ENCODE results near the gene IGFN1.

Gene IGFN1

GRCh38 chr1:201208236-201208635 lies 17.6 kb downstream of the IGFN1 start:
- Histone ChIP-seq H3K36me3 (ENCODE audit: control insufficient read depth, insufficient read depth, low read length) (no peaks in the 10 kb centered on the region), H3K9me3 (ENCODE audit: control insufficient read depth, low read length) (no peaks in the 10 kb centered on the region), H3K27ac (ENCODE audit: low read depth, low read length, severe bottlenecking) (no peak overlapping the region), H3K4me1 (ENCODE audit: control insufficient read depth, insufficient read depth, low read length, poor library complexity, severe bottlenecking) (no peaks in the 10 kb centered on the region), H3K4me3 (ENCODE audit: extremely low read depth, insufficient read depth, low read length, poor library complexity, severe bottlenecking) (no peak overlapping the region)
- 100% methylated on average over 2 of the region's 2 CpGs; no CpG with 5 or more reads in 1 of the 2 experiments for WGBS, 2 experiments (ENCODE audit: insufficient coverage in 2 of 2)

GRCh38 chr1:201212056-201212455 lies 21.4 kb downstream of the IGFN1 start:
- Histone ChIP-seq H3K4me3 (ENCODE audit: extremely low read depth, insufficient read depth, low read length, poor library complexity, severe bottlenecking) (no peak overlapping the region), H3K4me1 (ENCODE audit: control insufficient read depth, insufficient read depth, low read length, poor library complexity, severe bottlenecking) (no peaks in the 10 kb centered on the region), H3K9me3 (ENCODE audit: control insufficient read depth, low read length) (no peaks in the 10 kb centered on the region), H3K36me3 (ENCODE audit: control insufficient read depth, insufficient read depth, low read length) (no peaks in the 10 kb centered on the region), H3K27ac (ENCODE audit: low read depth, low read length, severe bottlenecking) (no peak overlapping the region)
- WGBS, 2 experiments (ENCODE audit: insufficient coverage in 2 of 2): 88 to 89% methylated on average over 5 of the region's 5 CpGs

GRCh38 chr1:201212461-201213055 lies 21.9 kb downstream of the IGFN1 start:
- WGBS, 2 experiments (ENCODE audit: insufficient coverage in 2 of 2): 94 to 98% methylated on average over 8 of the region's 8 CpGs
- Histone ChIP-seq H3K36me3 (ENCODE audit: control insufficient read depth, insufficient read depth, low read length) (no peaks in the 10 kb centered on the region), H3K9me3 (ENCODE audit: control insufficient read depth, low read length) (no peaks in the 10 kb centered on the region), H3K4me1 (ENCODE audit: control insufficient read depth, insufficient read depth, low read length, poor library complexity, severe bottlenecking) (no peaks in the 10 kb centered on the region), H3K4me3 (ENCODE audit: extremely low read depth, insufficient read depth, low read length, poor library complexity, severe bottlenecking) (no peak overlapping the region), H3K27ac (ENCODE audit: low read depth, low read length, severe bottlenecking) (no peak overlapping the region)

GRCh38 chr1:201213106-201213770 lies 22.6 kb downstream of the IGFN1 start:
- H3K27ac ChIP-seq (ENCODE audit: low read depth, low read length, severe bottlenecking): no peak overlapping the region
- H3K4me3 ChIP-seq (ENCODE audit: extremely low read depth, insufficient read depth, low read length, poor library complexity, severe bottlenecking): no peak overlapping the region
- H3K9me3 ChIP-seq (ENCODE audit: control insufficient read depth, low read length): no peaks in the 10 kb centered on the region
- WGBS, 2 experiments (ENCODE audit: insufficient coverage in 2 of 2): 85 to 90% methylated on average over 3 to 6 of the region's 6 CpGs
- H3K4me1 ChIP-seq (ENCODE audit: control insufficient read depth, insufficient read depth, low read length, poor library complexity, severe bottlenecking): no peaks in the 10 kb centered on the region
- H3K36me3 ChIP-seq (ENCODE audit: control insufficient read depth, insufficient read depth, low read length): no peaks in the 10 kb centered on the region

GRCh38 chr1:201213926-201214325 lies 23.3 kb downstream of the IGFN1 start:
- Histone ChIP-seq H3K9me3 (ENCODE audit: control insufficient read depth, low read length) (no peaks in the 10 kb centered on the region), H3K4me1 (ENCODE audit: control insufficient read depth, insufficient read depth, low read length, poor library complexity, severe bottlenecking) (no peaks in the 10 kb centered on the region), H3K27ac (ENCODE audit: low read depth, low read length, severe bottlenecking) (no peak overlapping the region), H3K36me3 (ENCODE audit: control insufficient read depth, insufficient read depth, low read length) (no peaks in the 10 kb centered on the region), H3K4me3 (ENCODE audit: extremely low read depth, insufficient read depth, low read length, poor library complexity, severe bottlenecking) (no peak overlapping the region)
- 86 to 100% methylated on average over 4 to 6 of the region's 7 CpGs for WGBS, 2 experiments (ENCODE audit: insufficient coverage in 2 of 2)

- Histone ChIP-seq H3K9me3 (ENCODE audit: control insufficient read depth, low read length) (no peaks in the 10 kb centered on the region), H3K27ac (ENCODE audit: low read depth, low read length, severe bottlenecking) (no peak overlapping the region)
- 53 to 73% methylated on average over 3 to 4 of the region's 4 CpGs for WGBS, 2 experiments (ENCODE audit: insufficient coverage in 2 of 2)
Measured at GRCh38 chr1:201214461-201214860, 23.8 kb downstream of the IGFN1 start.

GRCh38 chr1:201214886-201215285 lies 24.3 kb downstream of the IGFN1 start:
- Histone ChIP-seq H3K4me1 (ENCODE audit: control insufficient read depth, insufficient read depth, low read length, poor library complexity, severe bottlenecking) (no peaks in the 10 kb centered on the region), H3K4me3 (ENCODE audit: extremely low read depth, insufficient read depth, low read length, poor library complexity, severe bottlenecking) (no peak overlapping the region), H3K27ac (ENCODE audit: low read depth, low read length, severe bottlenecking) (no peak overlapping the region), H3K9me3 (ENCODE audit: control insufficient read depth, low read length) (no peaks in the 10 kb centered on the region), H3K36me3 (ENCODE audit: control insufficient read depth, insufficient read depth, low read length) (no peaks in the 10 kb centered on the region)
- WGBS, 2 experiments (ENCODE audit: insufficient coverage in 2 of 2): 79 to 83% methylated on average over 5 of the region's 5 CpGs

More at GRCh38 chr1:201214461-201214860, 23.8 kb downstream of the IGFN1 start:
- no peaks in the 10 kb centered on the region for H3K36me3 ChIP-seq (ENCODE audit: control insufficient read depth, insufficient read depth, low read length)
- H3K4me3 ChIP-seq (ENCODE audit: extremely low read depth, insufficient read depth, low read length, poor library complexity, severe bottlenecking): no peak overlapping the region
- no peaks in the 10 kb centered on the region for H3K4me1 ChIP-seq (ENCODE audit: control insufficient read depth, insufficient read depth, low read length, poor library complexity, severe bottlenecking)

- H3K9me3 ChIP-seq (ENCODE audit: control insufficient read depth, low read length): no peaks in the 10 kb centered on the region
- H3K4me3 ChIP-seq (ENCODE audit: extremely low read depth, insufficient read depth, low read length, poor library complexity, severe bottlenecking): no peak overlapping the region
- no peaks in the 10 kb centered on the region for H3K4me1 ChIP-seq (ENCODE audit: control insufficient read depth, insufficient read depth, low read length, poor library complexity, severe bottlenecking)
- 72 to 89% methylated on average over 2 to 10 of the region's 12 CpGs for WGBS, 2 experiments (ENCODE audit: insufficient coverage in 2 of 2)
- H3K36me3 ChIP-seq (ENCODE audit: control insufficient read depth, insufficient read depth, low read length): no peaks in the 10 kb centered on the region
- H3K27ac ChIP-seq (ENCODE audit: low read depth, low read length, severe bottlenecking): no peak overlapping the region
Measured at GRCh38 chr1:201215531-201216357, 25.1 kb downstream of the IGFN1 start.

- no peak overlapping the region for H3K4me3 ChIP-seq (ENCODE audit: extremely low read depth, insufficient read depth, low read length, poor library complexity, severe bottlenecking)
- WGBS, 2 experiments (ENCODE audit: insufficient coverage in 2 of 2): 89 to 94% methylated on average over 18 to 19 of the region's 20 CpGs
- no peak overlapping the region for H3K27ac ChIP-seq (ENCODE audit: low read depth, low read length, severe bottlenecking)
- H3K9me3 ChIP-seq (ENCODE audit: control insufficient read depth, low read length): no peaks in the 10 kb centered on the region
- H3K4me1 ChIP-seq (ENCODE audit: control insufficient read depth, insufficient read depth, low read length, poor library complexity, severe bottlenecking): no peaks in the 10 kb centered on the region
- H3K36me3 ChIP-seq (ENCODE audit: control insufficient read depth, insufficient read depth, low read length): no peaks in the 10 kb centered on the region
Measured at GRCh38 chr1:201216395-201217085, 25.9 kb downstream of the IGFN1 start.

- Histone ChIP-seq H3K4me3 (ENCODE audit: extremely low read depth, insufficient read depth, low read length, poor library complexity, severe bottlenecking) (no peak overlapping the region), H3K4me1 (ENCODE audit: control insufficient read depth, insufficient read depth, low read length, poor library complexity, severe bottlenecking) (no peaks in the 10 kb centered on the region), H3K36me3 (ENCODE audit: control insufficient read depth, insufficient read depth, low read length) (no peaks in the 10 kb centered on the region), H3K9me3 (ENCODE audit: control insufficient read depth, low read length) (no peaks in the 10 kb centered on the region), H3K27ac (ENCODE audit: low read depth, low read length, severe bottlenecking) (no peak overlapping the region)
- 90 to 95% methylated on average over 9 to 12 of the region's 14 CpGs for WGBS, 2 experiments (ENCODE audit: insufficient coverage in 2 of 2)
Measured at GRCh38 chr1:201217146-201217545, 26.5 kb downstream of the IGFN1 start.
